Bronchial epithelial cell (primary cell): Measurements from ENCODE around the gene F11. TPM values are rescaled to one million over a fixed set of nuclear protein-coding genes. Genes with fewer than 3 reads are reported as not detected.
"Not testable (repeated sequence)": the region's sequence is repeated elsewhere in the genome, so short reads cannot be mapped to it uniquely, and the experiment has no call there.

Source experiments
- DNase-seq: peaks from one replicate; pipeline ENCODE4 v3.0.0-alpha.2; 2010; ENCODE audit warnings: low read depth
- FAIRE-seq: peaks from 2 replicates; lab custom pipeline; 2011; peaks lifted over from hg19 to GRCh38; lab: Jason Lieb, UNC
- H3K27me3 ChIP-seq: 2 replicates; pipeline ENCODE4 v1.5.1; 2011; ENCODE audit warnings: low read length; ENCODE audit not compliant: control insufficient read depth, insufficient read depth
- H3K36me3 ChIP-seq: 2 replicates; pipeline ENCODE4 v1.5.1; 2011; ENCODE audit warnings: low read length; ENCODE audit not compliant: control insufficient read depth, insufficient read depth
- H3K4me3 ChIP-seq: 2 replicates; pipeline ENCODE4 v1.5.1; 2011; ENCODE audit warnings: mild to moderate bottlenecking, low read depth, low read length, control low read depth
- CTCF ChIP-seq: IDR thresholded peaks from 2 replicates; pipeline ENCODE4 v1.5.1; 2011; ENCODE audit warnings: mild to moderate bottlenecking, moderate library complexity, low read length, control low read depth, inconsistent platforms; ENCODE audit not compliant: insufficient read depth, severe bottlenecking
- total RNA-seq: library from RNA; depleted of rRNA; stranded (reverse); fragments of >200 nt; gene quantifications from 2 replicates; pipeline ENCODE4 v1.2.1, GENCODE V29; 2014

F11 gene
- total RNA-seq, 1 donor from 2014 or later = not detected

GRCh38 chr4:186236126-186236525 is 29.9 kb upstream of the F11 start:
- Histone ChIP-seq H3K36me3 (no peaks in the 10 kb centered on the region), H3K27me3 (no peaks in the 10 kb centered on the region), H3K4me3 (no peak overlapping the region)
- FAIRE-seq = no peak
- TF ChIP-seq CTCF = no peak
- no peak for DNase-seq

GRCh38 chr4:186240452-186240847 is 25.5 kb upstream of the F11 start:
- Histone ChIP-seq H3K27me3 (no peaks in the 10 kb centered on the region), H3K36me3 (no peaks in the 10 kb centered on the region), H3K4me3 (no peak overlapping the region)
- no peak for FAIRE-seq
- DNase-seq = no peak
- TF ChIP-seq CTCF = no peak

GRCh38 chr4:186240848-186241491 is 25.0 kb upstream of the F11 start:
- FAIRE-seq = no peak

GRCh38 chr4:186241616-186242015 is 24.4 kb upstream of the F11 start:
- DNase-seq = no peak
- Histone ChIP-seq H3K4me3 (no peak overlapping the region), H3K36me3 (no peaks in the 10 kb centered on the region), H3K27me3 (no peaks in the 10 kb centered on the region)
- FAIRE-seq = no peak
- TF ChIP-seq CTCF = no peak

More at GRCh38 chr4:186240848-186241491, 25.0 kb upstream of the F11 start:
- no peak for DNase-seq
- Histone ChIP-seq H3K27me3 (no peaks in the 10 kb centered on the region), H3K36me3 (no peaks in the 10 kb centered on the region), H3K4me3 (no peak overlapping the region)
- no peak for TF ChIP-seq CTCF

- not testable (repeated sequence) for H3K36me3 ChIP-seq, H3K27me3 ChIP-seq, H3K4me3 ChIP-seq, DNase-seq, FAIRE-seq
Measured at GRCh38 chr4:186242031-186242430, 24.0 kb upstream of the F11 start.

GRCh38 chr4:186243331-186243730 is 22.7 kb upstream of the F11 start:
- H3K36me3 ChIP-seq = no peaks in the 10 kb centered on the region
- FAIRE-seq (no peak), DNase-seq (no peak)
- H3K4me3 ChIP-seq = no peak overlapping the region
- no peaks in the 10 kb centered on the region for H3K27me3 ChIP-seq
- no peak for TF ChIP-seq CTCF
